ENCODE results near the gene ZMIZ1. TPM values are rescaled to one million over a fixed set of nuclear protein-coding genes. Genes with fewer than 3 reads are reported as not detected.
"Not testable (repeated sequence)": the region's sequence is repeated elsewhere in the genome, so short reads cannot be mapped to it uniquely, and the experiment has no call there.

ZMIZ1 gene
- total and polyA plus RNA-seq, 7 experiments from 2014 or later = 1.8 to 57.2 (median 14.2) TPM

GRCh38 chr10:79274279-79275104 lies 205.7 kb downstream of the ZMIZ1 start:
- intact Hi-C loops (cut with micrococcal nuclease) = no loop called here
- peak; percentile 67 for ATAC-seq
- Histone ChIP-seq H3K27me3 (ENCODE audit: control insufficient read depth in 2 of 2, insufficient read depth in 2 of 2, low read length in 2 of 2) (no peaks in the 10 kb centered on the region), H3K4me3 (ENCODE audit: low read length) (no peak overlapping the region), H3K36me3 (ENCODE audit: control insufficient read depth in 2 of 3, insufficient read depth in 3 of 3, low read length in 3 of 3) (peaks cover 0 to 20% (median 4%) of the 10 kb centered on the region in 3 experiments), H3K9me3 (ENCODE audit: control insufficient read depth in 2 of 3, low read length in 3 of 3) (no peaks in the 10 kb centered on the region), H3K4me1 (ENCODE audit: control insufficient read depth in 2 of 2, insufficient read depth in 2 of 2, low read length in 2 of 2) (no peaks in the 10 kb centered on the region), H3K27ac (ENCODE audit: low read depth, low read length) (no peak overlapping the region)
- CTCF ChIA-PET = no interaction called here
- no peak for DNase-seq
- POLR2A ChIA-PET = no interaction called here
- peaks cover 7 to 27% (median 10%) of the 10 kb centered on the region in 5 donors for H3K36me3 Mint-ChIP-seq
- peaks cover 0 to 18% (median 5%) of the 10 kb centered on the region in 7 donors for H3K4me1 Mint-ChIP-seq
- no peaks in the 10 kb centered on the region for H3K9me3 Mint-ChIP-seq
- H3K4me3 Mint-ChIP-seq = no peak overlapping the region
- no peaks in the 10 kb centered on the region for H3K27me3 Mint-ChIP-seq
- no peak overlapping the region for H3K27ac Mint-ChIP-seq

- Histone ChIP-seq H3K27me3 (ENCODE audit: control insufficient read depth in 2 of 2, insufficient read depth in 2 of 2, low read length in 2 of 2) (no peaks in the 10 kb centered on the region), H3K4me1 (ENCODE audit: control insufficient read depth in 2 of 2, insufficient read depth in 2 of 2, low read length in 2 of 2) (no peaks in the 10 kb centered on the region), H3K4me3 (ENCODE audit: low read length) (no peak overlapping the region), H3K27ac (ENCODE audit: low read depth, low read length) (no peak overlapping the region), H3K9me3 (ENCODE audit: control insufficient read depth in 2 of 3, low read length in 3 of 3) (no peaks in the 10 kb centered on the region), H3K36me3 (ENCODE audit: control insufficient read depth in 2 of 3, insufficient read depth in 3 of 3, low read length in 3 of 3) (peaks cover 0 to 20% (median 4%) of the 10 kb centered on the region in 3 experiments)
- Mint-ChIP-seq H3K4me3 (no peak overlapping the region), H3K27ac (no peak overlapping the region), H3K27me3 (no peaks in the 10 kb centered on the region), H3K4me1 (peaks cover 0 to 14% (median 1%) of the 10 kb centered on the region in 7 donors), H3K36me3 (peaks cover 7 to 28% (median 10%) of the 10 kb centered on the region in 5 donors), H3K9me3 (no peaks in the 10 kb centered on the region)
- ChIA-PET CTCF (no interaction called here), POLR2A (no interaction called here)
- intact Hi-C loops (cut with micrococcal nuclease) = no loop called here
- ATAC-seq = no peak
- no peak for DNase-seq
Measured at GRCh38 chr10:79275105-79275430, 206.3 kb downstream of the ZMIZ1 start.

DNA sequence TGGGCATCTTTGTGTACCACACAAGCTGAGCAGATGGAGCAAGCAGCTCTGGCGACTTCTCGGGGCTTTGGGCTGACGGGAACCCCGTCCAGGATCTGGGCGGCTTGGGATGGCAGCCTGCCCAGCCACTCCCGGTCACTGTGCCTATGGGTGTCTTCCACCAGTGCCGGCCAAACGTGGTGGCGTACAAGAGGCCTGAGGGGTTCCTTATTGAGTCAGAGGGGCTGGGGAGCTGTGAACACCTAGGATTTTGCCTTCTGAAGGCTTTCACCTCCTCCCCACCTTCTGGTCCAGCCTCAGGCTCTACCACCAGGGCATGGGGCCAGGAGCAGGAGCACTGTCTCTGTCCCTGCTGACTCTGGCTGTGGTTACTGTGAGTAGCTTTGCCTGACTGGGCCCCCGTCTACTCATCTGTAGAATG lies 206.7 kb downstream of the ZMIZ1 start:
- H3K27ac Mint-ChIP-seq = no peak overlapping the region
- DNase-seq (no peak), ATAC-seq (no peak)
- ChIA-PET CTCF (no interaction called here), POLR2A (no interaction called here)
- H3K9me3 ChIP-seq (ENCODE audit: control insufficient read depth in 2 of 3, low read length in 3 of 3) = no peaks in the 10 kb centered on the region
- H3K36me3 ChIP-seq (ENCODE audit: control insufficient read depth in 2 of 3, insufficient read depth in 3 of 3, low read length in 3 of 3) = peaks cover 0 to 20% (median 4%) of the 10 kb centered on the region in 3 experiments
- H3K36me3 Mint-ChIP-seq = peaks cover 7 to 29% (median 12%) of the 10 kb centered on the region in 5 donors
- H3K4me1 Mint-ChIP-seq = peaks cover 0 to 11% (median under 1%) of the 10 kb centered on the region in 7 donors
- no peaks in the 10 kb centered on the region for H3K9me3 Mint-ChIP-seq
- no peaks in the 10 kb centered on the region for H3K27me3 Mint-ChIP-seq
- no peak overlapping the region for H3K27ac ChIP-seq (ENCODE audit: low read depth, low read length)
- no peaks in the 10 kb centered on the region for H3K4me1 ChIP-seq (ENCODE audit: control insufficient read depth in 2 of 2, insufficient read depth in 2 of 2, low read length in 2 of 2)
- intact Hi-C loops (cut with micrococcal nuclease) = no loop called here
- H3K4me3 ChIP-seq (ENCODE audit: low read length) = no peak overlapping the region
- H3K27me3 ChIP-seq (ENCODE audit: control insufficient read depth in 2 of 2, insufficient read depth in 2 of 2, low read length in 2 of 2) = no peaks in the 10 kb centered on the region
- H3K4me3 Mint-ChIP-seq = no peak overlapping the region

- peaks cover 0 to 20% (median 4%) of the 10 kb centered on the region in 3 experiments for H3K36me3 ChIP-seq (ENCODE audit: control insufficient read depth in 2 of 3, insufficient read depth in 3 of 3, low read length in 3 of 3)
- no peaks in the 10 kb centered on the region for H3K27me3 ChIP-seq (ENCODE audit: control insufficient read depth in 2 of 2, insufficient read depth in 2 of 2, low read length in 2 of 2)
- H3K4me3 Mint-ChIP-seq = no peak overlapping the region
- H3K4me1 ChIP-seq (ENCODE audit: control insufficient read depth in 2 of 2, insufficient read depth in 2 of 2, low read length in 2 of 2) = no peaks in the 10 kb centered on the region
- H3K9me3 ChIP-seq (ENCODE audit: control insufficient read depth in 2 of 3, low read length in 3 of 3) = no peaks in the 10 kb centered on the region
- H3K27me3 Mint-ChIP-seq = no peaks in the 10 kb centered on the region
- peaks cover 14 to 38% (median 19%) of the 10 kb centered on the region in 5 donors for H3K36me3 Mint-ChIP-seq
- DNase-seq (no peak), ATAC-seq (no peak)
- ChIA-PET CTCF (no interaction called here), POLR2A (no interaction called here)
- H3K9me3 Mint-ChIP-seq = peaks cover 0 to 1% (median 0%) of the 10 kb centered on the region in 11 donors
- H3K4me1 Mint-ChIP-seq = peaks cover 0 to 6% (median 0%) of the 10 kb centered on the region in 7 donors
- intact Hi-C loops (cut with micrococcal nuclease) = no loop called here
- H3K27ac ChIP-seq (ENCODE audit: low read depth, low read length) = no peak overlapping the region
- no peak overlapping the region for H3K27ac Mint-ChIP-seq
- H3K4me3 ChIP-seq (ENCODE audit: low read length) = no peak overlapping the region
Measured at GRCh38 chr10:79277579-79278269, 209.0 kb downstream of the ZMIZ1 start.

DNA sequence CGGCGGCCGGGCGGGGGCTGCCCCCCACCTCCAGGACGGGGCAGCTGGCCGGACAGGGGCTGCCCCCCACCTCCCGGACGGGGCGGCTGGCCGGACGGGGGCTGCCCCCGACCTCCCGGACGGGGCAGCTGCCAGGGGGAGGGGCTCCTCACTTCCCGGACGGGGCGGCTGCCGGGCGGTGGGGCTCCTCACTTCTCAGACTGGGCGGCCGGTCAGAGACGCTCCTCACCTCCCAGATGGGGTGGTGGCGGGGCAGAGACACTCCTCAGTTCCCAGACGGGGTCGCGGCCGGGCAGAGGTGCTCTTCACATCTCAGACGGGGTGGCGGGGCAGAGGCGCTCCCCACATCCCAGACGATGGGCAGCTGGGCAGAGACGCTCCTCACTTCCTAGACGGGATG lies 210.3 kb downstream of the ZMIZ1 start:
- H3K4me1 ChIP-seq (ENCODE audit: control insufficient read depth in 2 of 2, insufficient read depth in 2 of 2, low read length in 2 of 2); H3K4me3 ChIP-seq (ENCODE audit: low read length); H3K9me3 ChIP-seq (ENCODE audit: control insufficient read depth in 2 of 3, low read length in 3 of 3); H3K27ac Mint-ChIP-seq; H3K27me3 ChIP-seq (ENCODE audit: control insufficient read depth in 2 of 2, insufficient read depth in 2 of 2, low read length in 2 of 2); DNase-seq; H3K27me3 Mint-ChIP-seq; CTCF ChIA-PET; ATAC-seq; H3K27ac ChIP-seq (ENCODE audit: low read depth, low read length); H3K4me3 Mint-ChIP-seq; POLR2A ChIA-PET; H3K9me3 Mint-ChIP-seq; intact Hi-C loops (cut with micrococcal nuclease): not testable (repeated sequence)
- peaks cover 0 to 20% (median 4%) of the 10 kb centered on the region in 3 experiments for H3K36me3 ChIP-seq (ENCODE audit: control insufficient read depth in 2 of 3, insufficient read depth in 3 of 3, low read length in 3 of 3)
- Mint-ChIP-seq H3K36me3 (peaks cover 14 to 38% (median 19%) of the 10 kb centered on the region in 5 donors), H3K4me1 (peaks cover 0 to 11% (median 2%) of the 10 kb centered on the region in 7 donors)

DNA sequence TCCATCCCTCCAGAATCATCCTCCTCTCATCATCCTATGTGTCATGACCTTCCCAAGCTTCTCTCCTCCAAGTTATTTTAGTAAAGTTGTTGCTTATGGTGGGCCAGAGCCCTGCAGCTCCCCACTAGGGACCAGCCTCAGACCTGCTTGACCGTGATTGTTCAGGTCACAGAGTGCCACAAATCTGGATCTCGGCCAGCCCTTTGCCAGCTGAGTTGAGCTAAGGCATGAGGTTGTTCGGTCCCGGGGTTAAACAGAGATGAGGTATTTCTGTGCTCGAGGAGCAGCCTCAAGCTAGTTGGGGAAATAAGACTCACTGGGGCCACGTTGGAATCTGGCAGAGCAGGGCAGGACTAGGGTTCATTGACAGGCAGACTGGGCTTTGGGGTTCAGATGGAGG lies 212.2 kb downstream of the ZMIZ1 start:
- Histone ChIP-seq H3K36me3 (ENCODE audit: control insufficient read depth in 2 of 3, insufficient read depth in 3 of 3, low read length in 3 of 3) (peaks cover 0 to 20% (median 4%) of the 10 kb centered on the region in 3 experiments), H3K27ac (ENCODE audit: low read depth, low read length) (no peak overlapping the region), H3K9me3 (ENCODE audit: control insufficient read depth in 2 of 3, low read length in 3 of 3) (no peaks in the 10 kb centered on the region), H3K27me3 (ENCODE audit: control insufficient read depth in 2 of 2, insufficient read depth in 2 of 2, low read length in 2 of 2) (no peaks in the 10 kb centered on the region), H3K4me3 (ENCODE audit: low read length) (no peak overlapping the region), H3K4me1 (ENCODE audit: control insufficient read depth in 2 of 2, insufficient read depth in 2 of 2, low read length in 2 of 2) (peaks cover 6 to 21% of the 10 kb centered on the region in 2 donors)
- peaks cover 14 to 38% (median 21%) of the 10 kb centered on the region in 5 donors for H3K36me3 Mint-ChIP-seq
- intact Hi-C loops (cut with micrococcal nuclease) = no loop called here
- no peaks in the 10 kb centered on the region for H3K27me3 Mint-ChIP-seq
- ATAC-seq (no peak), DNase-seq (no peak)
- H3K9me3 Mint-ChIP-seq = peaks cover 0 to 1% (median 0%) of the 10 kb centered on the region in 11 donors
- H3K27ac Mint-ChIP-seq = no peak overlapping the region
- CTCF ChIA-PET = no interaction called here
- H3K4me1 Mint-ChIP-seq = peaks cover 9 to 30% (median 20%) of the 10 kb centered on the region in 7 donors
- no peak overlapping the region for H3K4me3 Mint-ChIP-seq
- POLR2A ChIA-PET = no interaction called here
